Dedifferentiated amniotic fluid mesenchymal stem cell (primary cell): ENCODE data around the gene IQCN.

Experiments used
- DNase-seq: peaks from one replicate; pipeline ENCODE4 v3.0.0-alpha.2; 2016; ENCODE audit errors: extremely low spot score

Gene IQCN

GRCh38 chr19:18286973-18287635 is 12.9 kb upstream of the IQCN start:
- no peak for DNase-seq

GRCh38 chr19:18284712-18285360 is 10.6 kb upstream of the IQCN start:
- DNase-seq = no peak

GRCh38 chr19:18283338-18283737 is 9.1 kb upstream of the IQCN start:
- no peak for DNase-seq

- no peak for DNase-seq
Measured at GRCh38 chr19:18282788-18283141, 8.5 kb upstream of the IQCN start.

GRCh38 chr19:18282021-18282787 is 8.0 kb upstream of the IQCN start:
- DNase-seq = peak; percentile 37

GRCh38 chr19:18281082-18282020 is 7.1 kb upstream of the IQCN start, which contains the start of gene JUND:
Gene JUND, minus strand, starts transcription at chr19:18281622. Its CDS starts 138 bp downstream, at chr19:18281484.
- DNase-seq = peak; percentile 93

GRCh38 chr19:18280247-18281081 is 6.2 kb upstream of the IQCN start:
- DNase-seq = peak; percentile 39

- peak; percentile 88 for DNase-seq
Measured at GRCh38 chr19:18279516-18280246, 5.4 kb upstream of the IQCN start.

- DNase-seq = no peak
Measured at GRCh38 chr19:18279266-18279515, 4.9 kb upstream of the IQCN start.

- no peak for DNase-seq
Measured at GRCh38 chr19:18278521-18279265, 4.4 kb upstream of the IQCN start.

- peak; percentile 77 for DNase-seq
Measured at GRCh38 chr19:18274781-18275356, 617 bp upstream of the IQCN start.

- no peak for DNase-seq
Measured at GRCh38 chr19:18273561-18274218, 562 bp downstream of the IQCN start.

GRCh38 chr19:18271433-18271841 is 2.8 kb downstream of the IQCN start:
- no peak for DNase-seq

GRCh38 chr19:18270326-18270725 is 3.9 kb downstream of the IQCN start:
- DNase-seq = no peak

- DNase-seq = no peak
Measured at GRCh38 chr19:18269070-18269723, 5.1 kb downstream of the IQCN start.

- DNase-seq = no peak
Measured at GRCh38 chr19:18266771-18267686, 7.2 kb downstream of the IQCN start.

GRCh38 chr19:18265582-18265981 is 8.7 kb downstream of the IQCN start:
- DNase-seq = no peak
